Choroid plexus epithelial cell (primary cell): ENCODE results near the gene RSPH9.
A peak's percentile ranks its signal among the peaks of the same experiment; 100 is the strongest.

Experiments used
- DNase-seq: peaks from one replicate; pipeline ENCODE4 v3.0.0-alpha.2; 2010; ENCODE audit warnings: low read depth
- H3K4me3 ChIP-seq: 2 replicates; pipeline ENCODE4 v1.5.1; 2011; ENCODE audit warnings: low read depth, mild to moderate bottlenecking, control low read depth, low read length, moderate library complexity
- TF ChIP-seq, protein P1 (sequence below): conservative IDR thresholded peaks from 2 replicates; pipeline ENCODE4 v1.5.1; 2011; ENCODE audit warnings: low read depth, mild to moderate bottlenecking, control low read depth, inconsistent platforms, low read length, moderate library complexity

RSPH9 gene

DNA sequence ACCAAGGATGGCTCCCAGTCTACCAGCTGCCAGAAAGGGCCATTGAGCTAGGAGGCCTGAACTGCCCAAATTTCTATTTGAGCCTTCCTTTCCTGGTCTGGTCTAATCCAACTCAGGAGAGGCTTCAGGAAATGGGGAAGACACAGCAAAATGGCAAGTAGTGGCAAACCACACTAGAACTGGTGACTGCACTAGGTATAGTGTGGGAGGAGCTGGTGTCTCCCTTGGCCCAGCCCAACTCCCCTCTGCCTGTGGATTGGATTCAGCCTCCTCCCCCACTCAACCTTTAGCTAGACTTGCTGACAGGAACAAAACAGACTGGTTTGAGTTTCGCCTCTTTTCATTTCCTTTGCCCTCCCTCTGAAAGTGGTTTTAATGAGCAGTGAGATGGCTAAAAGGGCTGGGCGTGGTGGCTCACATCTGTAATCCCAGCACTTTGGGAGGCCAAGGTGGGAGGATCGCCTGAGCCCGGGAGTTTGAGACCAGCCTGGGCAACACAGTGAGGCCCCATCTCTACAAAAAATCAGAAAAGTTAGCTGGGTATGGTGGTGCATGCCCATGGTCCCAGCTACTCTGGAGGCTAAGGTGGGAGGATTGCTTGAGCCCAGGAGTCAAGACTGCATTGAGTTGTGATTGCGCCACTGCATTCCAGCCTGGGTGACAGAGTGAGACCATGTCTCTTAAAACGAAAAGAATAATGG is 25.2 kb downstream of the RSPH9 start:
- DNase-seq, result peak; percentile 9
- TF ChIP-seq, protein P1, sequence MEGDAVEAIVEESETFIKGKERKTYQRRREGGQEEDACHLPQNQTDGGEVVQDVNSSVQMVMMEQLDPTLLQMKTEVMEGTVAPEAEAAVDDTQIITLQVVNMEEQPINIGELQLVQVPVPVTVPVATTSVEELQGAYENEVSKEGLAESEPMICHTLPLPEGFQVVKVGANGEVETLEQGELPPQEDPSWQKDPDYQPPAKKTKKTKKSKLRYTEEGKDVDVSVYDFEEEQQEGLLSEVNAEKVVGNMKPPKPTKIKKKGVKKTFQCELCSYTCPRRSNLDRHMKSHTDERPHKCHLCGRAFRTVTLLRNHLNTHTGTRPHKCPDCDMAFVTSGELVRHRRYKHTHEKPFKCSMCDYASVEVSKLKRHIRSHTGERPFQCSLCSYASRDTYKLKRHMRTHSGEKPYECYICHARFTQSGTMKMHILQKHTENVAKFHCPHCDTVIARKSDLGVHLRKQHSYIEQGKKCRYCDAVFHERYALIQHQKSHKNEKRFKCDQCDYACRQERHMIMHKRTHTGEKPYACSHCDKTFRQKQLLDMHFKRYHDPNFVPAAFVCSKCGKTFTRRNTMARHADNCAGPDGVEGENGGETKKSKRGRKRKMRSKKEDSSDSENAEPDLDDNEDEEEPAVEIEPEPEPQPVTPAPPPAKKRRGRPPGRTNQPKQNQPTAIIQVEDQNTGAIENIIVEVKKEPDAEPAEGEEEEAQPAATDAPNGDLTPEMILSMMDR, result no peak
- no peak overlapping the region for H3K4me3 ChIP-seq

DNA sequence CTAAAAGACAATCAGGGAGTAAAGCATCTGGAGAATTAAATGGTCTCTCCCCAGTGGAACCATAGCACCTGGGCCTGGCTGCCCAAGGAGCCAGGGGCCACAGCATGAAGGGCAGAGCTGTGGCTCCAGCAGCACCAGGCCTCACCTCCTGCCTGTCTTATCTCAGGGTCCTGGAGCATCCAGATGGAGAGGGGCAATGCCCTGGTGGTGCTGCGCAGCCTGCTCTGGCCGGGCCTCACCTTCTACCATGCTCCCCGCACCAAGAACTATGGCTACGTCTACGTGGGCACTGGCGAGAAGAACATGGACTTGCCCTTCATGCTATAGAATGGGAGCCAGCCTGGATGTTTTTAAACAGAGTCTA is 25.8 kb downstream of the RSPH9 start:
- TF ChIP-seq, protein P1, result no peak
- H3K4me3 ChIP-seq, result no peak overlapping the region
- no peak for DNase-seq

DNA sequence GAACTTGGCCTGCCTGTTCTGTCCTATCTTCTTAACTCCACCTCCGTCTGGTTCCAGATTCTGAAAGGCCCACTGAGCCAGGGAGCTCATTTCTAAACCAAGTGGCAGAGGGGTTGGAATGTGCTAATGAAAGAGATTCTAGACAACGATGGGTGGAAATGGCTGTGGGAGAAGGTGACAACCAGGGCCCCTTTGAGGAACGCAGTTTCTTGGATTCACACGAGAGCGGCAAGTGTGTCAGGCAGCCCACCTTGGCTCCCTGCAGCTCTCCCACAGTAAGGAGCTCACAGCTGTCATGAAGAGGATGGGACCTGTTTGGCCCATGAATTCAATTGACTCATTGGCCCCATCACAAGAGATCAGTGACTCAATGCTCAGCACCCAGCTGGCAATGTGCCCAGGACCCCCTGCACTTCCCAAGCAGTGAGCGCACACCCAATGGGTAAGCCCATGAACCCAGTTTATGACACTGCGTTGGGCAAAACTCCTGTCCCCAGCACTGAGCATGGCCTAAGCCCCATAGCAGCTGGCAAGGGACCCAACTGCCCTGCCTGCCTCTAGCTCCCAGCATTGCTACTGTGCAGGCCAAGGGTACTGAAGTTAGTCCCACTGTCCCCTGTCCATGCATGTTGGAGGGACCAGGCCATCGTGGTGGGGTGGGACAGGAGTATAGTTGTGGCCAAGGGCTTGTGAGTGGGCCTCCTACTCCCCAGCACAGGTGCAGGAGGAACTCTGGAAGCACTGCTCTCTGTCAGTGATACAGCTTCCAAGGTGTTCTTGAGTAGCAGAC is 26.4 kb downstream of the RSPH9 start:
- TF ChIP-seq, protein P1, result no peak
- H3K4me3 ChIP-seq, result no peak overlapping the region
- DNase-seq, result no peak

GRCh38 chr6:43671801-43672690 is 27.2 kb downstream of the RSPH9 start:
- TF ChIP-seq, protein P1, result no peak
- no peak overlapping the region for H3K4me3 ChIP-seq
- DNase-seq, result no peak

DNA sequence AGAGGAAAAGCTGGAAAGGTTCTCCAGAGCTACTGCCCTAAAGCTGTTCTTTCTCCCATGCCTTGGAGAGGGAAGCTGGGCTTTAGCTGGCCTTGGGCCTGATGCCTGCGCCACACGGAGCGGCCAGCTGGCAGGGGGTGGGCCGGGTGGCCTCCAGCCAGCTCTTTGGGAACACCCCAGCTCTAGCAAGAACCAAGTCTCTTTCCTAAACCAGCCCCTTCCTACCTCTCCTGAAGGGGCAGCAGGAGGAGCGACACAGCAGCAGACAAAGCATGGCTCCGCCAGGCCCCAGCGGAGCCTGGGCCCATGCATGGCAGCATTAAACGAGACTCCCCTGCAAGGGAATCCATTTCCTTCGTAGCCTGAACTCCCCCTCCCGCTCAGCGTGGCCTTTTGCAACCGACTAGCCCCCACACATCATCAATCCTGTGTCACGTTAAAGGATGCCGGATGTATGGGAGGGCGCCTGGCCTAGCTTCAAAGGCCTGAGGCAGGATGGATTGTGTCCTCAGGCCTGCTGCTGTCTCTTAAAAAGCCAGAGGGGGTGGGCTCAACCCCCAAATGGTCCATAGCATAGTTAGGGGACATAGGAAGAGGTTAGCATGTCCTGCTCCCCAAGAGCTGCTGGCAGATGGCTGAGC is 28.7 kb downstream of the RSPH9 start:
- TF ChIP-seq, protein P1, result no peak
- no peak overlapping the region for H3K4me3 ChIP-seq
- DNase-seq, result no peak

DNA sequence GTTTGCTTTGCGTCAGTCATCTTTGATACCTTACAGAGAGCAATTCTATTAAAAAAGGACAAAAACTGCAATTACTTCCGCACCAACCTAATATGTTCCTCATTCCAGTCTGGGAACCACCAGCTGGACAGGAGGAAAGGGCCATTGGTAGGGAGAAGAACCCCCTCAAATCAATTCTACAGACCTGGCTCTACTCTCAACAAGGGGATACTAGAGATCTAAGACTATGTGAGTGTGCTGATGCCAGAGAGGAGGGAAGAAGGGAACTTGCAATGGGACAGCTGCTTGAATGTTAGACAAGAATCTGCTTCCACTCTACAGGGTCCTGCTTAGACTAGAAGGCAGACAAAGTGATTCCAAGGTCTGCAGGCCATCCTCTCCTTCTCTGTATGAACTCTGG is 29.5 kb downstream of the RSPH9 start:
- TF ChIP-seq, protein P1, result no peak
- no peak overlapping the region for H3K4me3 ChIP-seq
- DNase-seq, result no peak
